ENCODE results near the gene CEP72.
"Not testable (repeated sequence)": the region's sequence is repeated elsewhere in the genome, so short reads cannot be mapped to it uniquely, and the experiment has no call there.

Gene CEP72

GRCh38 chr5:619444-619843, 7.3 kb downstream of the CEP72 start:
- DNase-seq = no peak

GRCh38 chr5:620152-620551, 8.0 kb downstream of the CEP72 start:
- DNase-seq = no peak

- DNase-seq = no peak
Observed at GRCh38 chr5:620586-621180, 8.5 kb downstream of the CEP72 start.

- no peak for DNase-seq
Observed at GRCh38 chr5:621341-621761, 9.2 kb downstream of the CEP72 start.

DNA sequence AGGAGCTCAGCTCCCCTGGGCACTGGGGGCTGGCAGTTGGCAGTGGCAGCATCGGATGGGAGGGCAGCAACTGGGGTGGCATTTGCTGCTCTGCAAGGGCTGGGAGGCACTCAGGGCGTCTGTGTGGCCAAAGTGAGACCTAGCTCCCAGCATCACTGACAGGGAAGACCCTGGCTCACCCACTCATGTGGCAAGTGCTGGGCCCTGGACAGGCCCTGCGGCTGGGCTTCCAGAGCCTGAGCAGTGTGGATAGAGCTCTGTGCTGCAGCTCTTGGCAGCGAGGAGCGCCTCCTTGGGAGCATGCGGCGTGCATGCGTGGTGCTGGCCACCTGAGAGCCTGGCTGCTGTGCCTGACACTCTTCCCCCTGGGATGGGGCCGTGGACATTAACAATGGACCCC, 10.2 kb downstream of the CEP72 start:
- DNase-seq = no peak

DNA sequence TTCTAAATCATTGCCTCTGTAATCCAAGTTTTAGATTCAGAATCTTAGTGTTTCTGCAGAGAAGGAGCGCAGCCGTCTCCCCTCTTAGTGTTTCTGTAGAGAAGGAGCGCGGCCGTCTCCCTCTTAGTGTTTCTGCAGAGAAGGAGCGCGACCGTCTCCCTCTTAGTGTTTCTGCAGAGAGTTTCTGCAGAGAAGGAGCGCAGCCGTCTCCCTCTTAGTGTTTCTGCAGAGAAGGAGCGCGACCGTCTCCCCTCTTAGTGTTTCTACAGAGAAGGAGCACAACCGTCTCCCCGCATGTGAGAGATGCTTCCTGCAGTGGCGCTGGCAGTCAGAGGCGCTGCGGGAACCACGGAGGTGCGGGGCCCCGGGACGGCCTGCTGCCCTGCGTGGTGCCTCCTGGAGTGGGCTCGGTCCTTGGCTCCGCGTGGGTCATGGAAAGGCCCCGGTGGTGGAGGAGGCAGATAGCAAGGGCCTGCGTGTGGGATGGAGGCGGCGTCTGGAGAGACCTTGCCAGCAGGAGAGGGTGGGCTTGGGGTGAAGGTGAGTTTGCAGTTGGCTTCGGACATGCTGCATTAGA, 10.9 kb downstream of the CEP72 start:
- no peak for DNase-seq

GRCh38 chr5:623531-623930, 11.4 kb downstream of the CEP72 start:
- DNase-seq = no peak

- DNase-seq = no peak
Observed at GRCh38 chr5:624118-624950, 12.2 kb downstream of the CEP72 start.

DNA sequence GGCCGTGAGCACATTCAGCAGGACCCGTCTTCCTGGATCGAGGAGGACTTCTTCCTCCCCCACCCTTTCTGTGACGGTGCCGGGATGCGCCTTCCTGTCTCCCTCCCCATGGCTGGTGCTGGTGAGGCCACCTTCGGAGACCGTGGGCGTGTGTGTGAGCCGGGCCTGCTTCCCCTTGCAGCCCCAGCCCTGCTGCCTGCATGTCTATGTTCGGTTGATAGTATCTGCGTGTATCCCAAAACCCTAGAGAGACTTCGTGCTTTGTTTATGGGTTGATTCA, 12.8 kb downstream of the CEP72 start:
- DNase-seq = no peak

DNA sequence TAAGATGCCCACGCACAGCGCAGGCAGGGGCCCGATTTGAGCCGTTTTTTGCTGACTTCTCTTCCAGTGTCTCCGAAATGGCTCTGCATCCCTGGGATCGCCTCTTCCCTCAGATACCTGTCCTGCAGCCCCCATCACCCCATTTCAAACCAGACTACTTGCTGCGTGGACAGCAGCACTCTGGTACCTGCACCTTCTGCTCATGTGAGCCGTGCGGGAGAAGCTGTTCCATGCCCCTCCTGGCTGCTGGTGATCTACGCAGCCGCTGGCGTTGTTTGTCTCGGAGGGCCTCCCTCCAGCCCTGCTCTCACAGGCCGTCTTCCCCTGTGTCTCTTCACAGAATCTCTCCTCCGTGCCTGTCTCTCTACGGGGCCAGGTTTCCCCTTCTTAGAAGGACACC, 13.4 kb downstream of the CEP72 start:
- DNase-seq = no peak

DNA sequence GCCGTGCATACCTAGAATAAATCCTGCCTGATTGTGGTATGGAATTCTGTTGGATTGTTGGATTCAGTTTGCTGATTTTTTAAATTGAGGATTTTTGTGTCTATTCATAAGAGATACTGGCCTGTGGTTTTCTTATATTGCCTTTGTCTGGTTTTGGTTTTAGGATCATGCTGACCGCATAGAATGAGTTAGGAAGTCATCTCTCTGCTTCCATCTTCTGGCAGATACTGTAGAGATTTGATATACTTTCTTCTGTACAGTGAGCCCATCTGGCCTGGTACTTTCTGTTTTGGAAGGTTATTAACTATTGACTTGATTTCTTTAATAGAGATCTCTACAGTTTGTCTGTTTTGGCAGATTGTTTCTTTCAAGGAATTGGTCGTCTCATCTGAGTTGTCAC, 14.7 kb downstream of the CEP72 start:
- no peak for DNase-seq

- no peak for DNase-seq
Observed at GRCh38 chr5:627840-628239, 15.7 kb downstream of the CEP72 start.

GRCh38 chr5:628351-629205, 16.4 kb downstream of the CEP72 start:
- DNase-seq = not testable (repeated sequence)

DNA sequence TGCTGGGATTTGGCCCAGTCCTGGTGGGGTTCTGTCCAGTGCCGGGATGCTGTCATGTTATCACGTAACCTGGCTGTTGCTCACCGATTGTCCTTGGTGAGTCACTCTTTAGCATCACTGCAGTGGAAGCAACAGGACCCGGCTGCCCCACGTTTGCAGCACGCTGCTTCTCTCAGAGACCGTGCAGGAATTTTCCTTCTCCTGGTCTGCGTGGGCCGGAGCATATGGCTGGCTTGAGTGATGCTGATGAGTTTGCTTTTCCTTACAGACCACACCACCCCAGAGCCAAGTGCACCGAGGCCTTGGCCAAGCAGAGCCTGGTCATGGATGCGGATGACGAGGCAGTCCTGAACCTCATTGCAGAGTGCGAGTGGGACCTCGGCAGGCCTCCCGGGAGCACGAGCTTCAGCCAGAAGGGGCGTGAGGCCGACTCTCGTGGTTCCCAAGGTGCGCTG, 21.4 kb downstream of the CEP72 start:
- DNase-seq = no peak

GRCh38 chr5:634191-634590, 22.1 kb downstream of the CEP72 start:
- DNase-seq = no peak

DNA sequence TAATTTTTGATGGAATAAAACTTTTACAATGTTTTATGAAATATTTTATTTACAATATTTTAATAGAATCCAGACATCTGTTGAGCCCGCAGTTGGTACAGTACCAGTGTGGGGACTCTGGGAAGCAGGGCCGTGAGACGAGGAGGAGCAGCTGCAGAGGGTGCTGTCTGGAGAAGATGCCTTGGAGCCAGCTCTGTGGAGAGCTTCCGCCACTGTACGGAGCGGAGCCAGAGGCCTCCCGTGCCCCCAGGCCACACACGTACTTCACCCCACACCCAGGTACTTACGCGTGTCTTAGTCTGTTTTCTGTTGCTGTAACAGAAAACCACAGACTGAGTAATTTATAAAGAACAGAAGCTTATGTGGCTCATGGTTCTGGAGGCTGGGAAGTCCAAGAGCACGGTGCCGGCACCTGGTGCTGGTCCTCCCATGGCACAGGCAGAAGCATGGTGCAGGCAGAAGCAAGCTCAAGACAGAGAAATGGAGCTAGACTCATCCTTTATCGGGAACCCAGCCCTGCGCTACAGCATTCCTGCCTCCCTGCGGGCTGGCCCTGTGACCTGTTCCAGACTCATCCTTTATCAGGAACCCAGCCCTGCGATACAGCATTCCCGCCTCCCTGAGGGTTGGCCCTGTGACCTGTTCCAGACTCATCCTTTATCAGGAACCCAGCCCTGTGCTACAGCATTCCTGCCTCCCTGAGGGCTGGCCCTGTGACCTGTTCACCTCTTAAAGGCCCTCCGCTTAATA, 23.3 kb downstream of the CEP72 start:
- DNase-seq = no peak

DNA sequence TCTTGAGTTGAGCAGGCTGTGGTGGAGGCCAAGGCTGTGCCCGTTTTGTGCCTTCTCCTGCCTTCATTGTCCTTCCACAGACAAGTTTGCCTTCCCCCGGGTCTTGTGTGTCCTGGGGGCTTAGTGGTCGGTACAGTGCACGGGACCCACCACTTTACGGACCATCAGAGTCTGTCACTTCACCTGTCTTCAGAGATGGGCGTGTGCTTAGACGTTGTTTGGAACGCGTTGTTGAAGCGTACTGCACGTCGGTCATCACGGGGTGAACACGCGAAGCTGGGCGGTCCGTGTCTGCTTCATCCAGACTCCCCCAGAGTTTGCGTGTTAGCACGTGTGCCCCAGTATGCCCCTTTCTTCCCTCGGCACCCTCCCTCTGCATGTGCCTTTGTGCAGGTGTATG, 24.8 kb downstream of the CEP72 start:
- no peak for DNase-seq

GRCh38 chr5:637581-638450, 25.7 kb downstream of the CEP72 start:
- no peak for DNase-seq

- no peak for DNase-seq
Observed at GRCh38 chr5:638501-639252, 26.5 kb downstream of the CEP72 start.

DNA sequence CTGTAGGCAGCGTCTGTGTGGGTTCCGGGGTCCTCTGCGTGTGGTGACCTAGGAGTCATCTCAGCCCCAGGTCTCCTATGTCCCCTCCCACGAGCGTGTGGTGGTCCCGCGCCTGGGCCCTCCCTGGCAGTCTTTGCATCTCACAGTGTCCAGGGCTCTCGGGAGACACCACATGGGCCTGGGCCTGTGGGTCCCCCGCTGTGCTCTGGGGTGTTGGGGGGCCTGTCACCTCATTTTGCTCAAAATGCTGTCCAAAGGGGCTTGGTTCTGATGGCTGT, 27.1 kb downstream of the CEP72 start:
- DNase-seq = no peak

DNA sequence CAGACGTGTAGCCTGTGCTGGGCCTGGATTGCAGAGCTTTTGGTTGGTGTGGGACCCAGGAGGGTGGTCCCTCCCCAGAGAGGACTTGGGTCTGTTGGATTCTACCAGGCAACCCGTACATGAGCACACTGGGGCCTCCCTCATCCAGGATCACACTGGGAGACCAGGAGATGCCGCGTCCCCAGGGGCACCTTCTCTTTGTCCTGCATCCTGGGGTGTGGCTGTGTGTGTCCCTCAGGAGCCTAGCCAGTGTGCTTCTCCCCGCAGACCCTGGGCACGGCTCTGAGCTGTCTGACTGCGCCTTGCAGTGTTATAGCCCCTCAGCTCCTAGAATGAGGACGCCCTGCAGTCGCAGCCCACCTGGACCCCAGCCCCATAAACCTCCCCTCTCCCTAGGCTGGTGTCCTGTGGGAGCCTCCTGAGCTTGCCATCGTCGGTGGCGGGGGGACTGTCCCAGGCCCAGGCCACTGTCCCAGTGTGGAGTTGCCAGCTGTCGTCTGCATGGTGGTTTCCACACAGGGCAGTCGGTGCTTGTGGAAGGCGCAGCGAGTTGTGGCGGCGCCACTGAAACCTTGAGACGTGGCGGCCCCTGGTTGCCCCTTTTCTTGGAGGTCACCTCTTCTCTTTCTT, 27.6 kb downstream of the CEP72 start:
- no peak for DNase-seq
